Testis (tissue), 2 donors: ENCODE measurements around the gene NPL.

ENCODE experiments used
- POLR2A ChIP-seq: fragments of 450-650 bp; IDR thresholded peaks from one replicate; pipeline ENCODE4 v1.6.1; 2017; ENCODE audit warnings: antibody characterized with exemption, mild to moderate bottlenecking, moderate library complexity
- TF ChIP-seq, protein P1 (sequence below), 3 experiments: fragments of 450-650 bp in 2 of 3; fragments of 200-600 bp in 1 of 3; sonication (generic) in 1 of 3; IDR thresholded peaks; one replicate each; pipeline ENCODE4 v1.5.1; 2016 to 2019; ENCODE audit warnings: antibody characterized with exemption in 3 of 3, mild to moderate bottlenecking in 2 of 3, moderate library complexity in 1 of 3

DNA sequence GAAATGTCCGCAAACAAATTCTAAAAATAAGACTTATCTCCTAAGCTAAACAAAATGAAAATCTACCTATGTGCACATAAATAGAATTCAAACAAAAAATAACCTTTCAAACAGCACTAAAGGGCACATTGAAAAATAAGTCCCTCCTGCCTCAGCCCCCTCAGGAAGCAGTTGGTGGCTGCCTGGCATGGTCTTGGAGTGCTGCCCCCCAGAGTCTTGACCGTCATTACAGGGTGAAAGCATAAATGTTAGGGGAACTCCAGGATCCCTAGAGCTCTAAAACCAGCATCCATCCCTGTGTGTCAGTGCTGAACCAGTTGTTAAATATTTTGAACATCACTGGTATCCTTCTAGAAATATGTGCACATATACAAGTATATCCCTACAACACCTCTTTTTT, 6.5 kb upstream of the NPL start:
- TF ChIP-seq, protein P1, sequence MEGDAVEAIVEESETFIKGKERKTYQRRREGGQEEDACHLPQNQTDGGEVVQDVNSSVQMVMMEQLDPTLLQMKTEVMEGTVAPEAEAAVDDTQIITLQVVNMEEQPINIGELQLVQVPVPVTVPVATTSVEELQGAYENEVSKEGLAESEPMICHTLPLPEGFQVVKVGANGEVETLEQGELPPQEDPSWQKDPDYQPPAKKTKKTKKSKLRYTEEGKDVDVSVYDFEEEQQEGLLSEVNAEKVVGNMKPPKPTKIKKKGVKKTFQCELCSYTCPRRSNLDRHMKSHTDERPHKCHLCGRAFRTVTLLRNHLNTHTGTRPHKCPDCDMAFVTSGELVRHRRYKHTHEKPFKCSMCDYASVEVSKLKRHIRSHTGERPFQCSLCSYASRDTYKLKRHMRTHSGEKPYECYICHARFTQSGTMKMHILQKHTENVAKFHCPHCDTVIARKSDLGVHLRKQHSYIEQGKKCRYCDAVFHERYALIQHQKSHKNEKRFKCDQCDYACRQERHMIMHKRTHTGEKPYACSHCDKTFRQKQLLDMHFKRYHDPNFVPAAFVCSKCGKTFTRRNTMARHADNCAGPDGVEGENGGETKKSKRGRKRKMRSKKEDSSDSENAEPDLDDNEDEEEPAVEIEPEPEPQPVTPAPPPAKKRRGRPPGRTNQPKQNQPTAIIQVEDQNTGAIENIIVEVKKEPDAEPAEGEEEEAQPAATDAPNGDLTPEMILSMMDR (IDR thresholded peaks at IDR 0.05): no peak
- no peak for TF ChIP-seq POLR2A
